ENCODE results near the gene EP400. TPM values are rescaled to one million over a fixed set of nuclear protein-coding genes. Genes with fewer than 3 reads are reported as not detected.

The EP400 gene
- total RNA-seq, 1 donor from 2014 or later: 85.8 TPM

DNA sequence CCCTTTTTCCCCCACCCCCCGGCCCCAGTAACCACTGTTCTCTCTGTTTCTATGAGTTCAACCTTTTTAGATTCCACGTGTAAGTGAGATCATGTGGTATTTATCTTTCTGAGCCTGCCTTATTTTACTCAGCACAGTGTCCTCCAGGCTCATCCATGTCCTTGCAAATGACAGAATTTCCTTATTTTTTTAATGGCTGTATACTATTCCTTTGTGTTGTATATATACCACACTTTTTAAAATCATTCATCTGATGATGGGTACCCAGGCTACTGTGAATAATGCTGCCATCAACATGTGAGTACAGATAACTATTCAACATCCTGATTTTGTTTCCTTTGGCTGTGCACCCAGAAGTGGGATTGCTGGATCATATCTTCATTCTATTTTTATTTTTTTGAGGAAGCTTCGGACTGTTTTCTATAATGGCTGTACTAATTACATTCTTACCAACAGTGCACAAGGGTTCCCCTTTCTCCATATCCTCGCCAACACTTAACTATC is 139.7 kb downstream of the EP400 start:
- Mint-ChIP-seq H3K4me1 (ENCODE audit: low read depth, unreplicated experiment) (peaks cover 4% of the 10 kb centered on the region), H3K27me3 (ENCODE audit: unreplicated experiment) (peaks cover 3% of the 10 kb centered on the region), H3K27ac (ENCODE audit: unreplicated experiment) (no peak overlapping the region), H3K4me3 (ENCODE audit: unreplicated experiment) (no peak overlapping the region), H3K9me3 (ENCODE audit: unreplicated experiment) (peaks cover 3% of the 10 kb centered on the region), H3K36me3 (ENCODE audit: unreplicated experiment) (no peaks in the 10 kb centered on the region)
- DNase-seq: no peak
- TF ChIP-seq, protein P1, sequence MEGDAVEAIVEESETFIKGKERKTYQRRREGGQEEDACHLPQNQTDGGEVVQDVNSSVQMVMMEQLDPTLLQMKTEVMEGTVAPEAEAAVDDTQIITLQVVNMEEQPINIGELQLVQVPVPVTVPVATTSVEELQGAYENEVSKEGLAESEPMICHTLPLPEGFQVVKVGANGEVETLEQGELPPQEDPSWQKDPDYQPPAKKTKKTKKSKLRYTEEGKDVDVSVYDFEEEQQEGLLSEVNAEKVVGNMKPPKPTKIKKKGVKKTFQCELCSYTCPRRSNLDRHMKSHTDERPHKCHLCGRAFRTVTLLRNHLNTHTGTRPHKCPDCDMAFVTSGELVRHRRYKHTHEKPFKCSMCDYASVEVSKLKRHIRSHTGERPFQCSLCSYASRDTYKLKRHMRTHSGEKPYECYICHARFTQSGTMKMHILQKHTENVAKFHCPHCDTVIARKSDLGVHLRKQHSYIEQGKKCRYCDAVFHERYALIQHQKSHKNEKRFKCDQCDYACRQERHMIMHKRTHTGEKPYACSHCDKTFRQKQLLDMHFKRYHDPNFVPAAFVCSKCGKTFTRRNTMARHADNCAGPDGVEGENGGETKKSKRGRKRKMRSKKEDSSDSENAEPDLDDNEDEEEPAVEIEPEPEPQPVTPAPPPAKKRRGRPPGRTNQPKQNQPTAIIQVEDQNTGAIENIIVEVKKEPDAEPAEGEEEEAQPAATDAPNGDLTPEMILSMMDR (IDR thresholded peaks at IDR 0.05; ENCODE audit: partially characterized antibody, unreplicated experiment): no peak

GRCh38 chr12:132094269-132094891 is 144.6 kb downstream of the EP400 start:
- H3K36me3 Mint-ChIP-seq (ENCODE audit: unreplicated experiment): peaks cover 7% of the 10 kb centered on the region
- H3K27me3 Mint-ChIP-seq (ENCODE audit: unreplicated experiment): peaks cover 2% of the 10 kb centered on the region
- H3K27ac Mint-ChIP-seq (ENCODE audit: unreplicated experiment): no peak overlapping the region
- H3K9me3 Mint-ChIP-seq (ENCODE audit: unreplicated experiment): peaks cover 7% of the 10 kb centered on the region
- TF ChIP-seq, protein P1 (IDR thresholded peaks at IDR 0.05; ENCODE audit: partially characterized antibody, unreplicated experiment): no peak
- no peak overlapping the region for H3K4me3 Mint-ChIP-seq (ENCODE audit: unreplicated experiment)
- H3K4me1 Mint-ChIP-seq (ENCODE audit: low read depth, unreplicated experiment): no peaks in the 10 kb centered on the region
- no peak for DNase-seq

GRCh38 chr12:132095520-132096409 is 146.0 kb downstream of the EP400 start:
- H3K36me3 Mint-ChIP-seq (ENCODE audit: unreplicated experiment): peaks cover 7% of the 10 kb centered on the region
- H3K27me3 Mint-ChIP-seq (ENCODE audit: unreplicated experiment): peaks cover 2% of the 10 kb centered on the region
- peaks cover 7% of the 10 kb centered on the region for H3K9me3 Mint-ChIP-seq (ENCODE audit: unreplicated experiment)
- no peak for DNase-seq
- no peaks in the 10 kb centered on the region for H3K4me1 Mint-ChIP-seq (ENCODE audit: low read depth, unreplicated experiment)
- H3K27ac Mint-ChIP-seq (ENCODE audit: unreplicated experiment): no peak overlapping the region
- no peak overlapping the region for H3K4me3 Mint-ChIP-seq (ENCODE audit: unreplicated experiment)
- TF ChIP-seq, protein P1 (IDR thresholded peaks at IDR 0.05; ENCODE audit: partially characterized antibody, unreplicated experiment): no peak

DNA sequence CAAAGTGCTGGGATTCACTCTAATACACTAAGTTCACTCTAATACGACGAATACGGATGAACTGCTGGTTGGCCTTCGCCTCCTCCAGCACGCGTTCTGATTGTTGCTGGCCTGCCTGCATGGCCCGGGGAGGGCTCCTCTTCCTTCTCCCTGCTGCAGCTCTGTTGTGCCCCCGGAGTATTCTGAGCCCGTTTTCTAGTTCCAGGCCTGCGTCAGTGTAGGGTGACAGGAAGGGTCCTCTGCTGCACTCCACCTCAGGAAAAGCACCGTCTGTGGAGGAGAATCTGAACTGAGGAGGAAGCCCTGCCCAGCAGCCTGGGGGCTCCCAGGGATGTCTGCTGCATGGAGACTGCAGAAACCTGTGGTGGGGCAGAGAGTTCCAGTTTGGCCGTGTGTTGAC is 150.0 kb downstream of the EP400 start:
- DNase-seq: no peak
- H3K27ac Mint-ChIP-seq (ENCODE audit: unreplicated experiment): peak overlapping the region; percentile 40
- H3K36me3 Mint-ChIP-seq (ENCODE audit: unreplicated experiment): peaks cover 7% of the 10 kb centered on the region
- TF ChIP-seq, protein P1 (IDR thresholded peaks at IDR 0.05; ENCODE audit: partially characterized antibody, unreplicated experiment): no peak
- peaks cover 1% of the 10 kb centered on the region for H3K27me3 Mint-ChIP-seq (ENCODE audit: unreplicated experiment)
- no peak overlapping the region for H3K4me3 Mint-ChIP-seq (ENCODE audit: unreplicated experiment)
- no peaks in the 10 kb centered on the region for H3K4me1 Mint-ChIP-seq (ENCODE audit: low read depth, unreplicated experiment)
- peaks cover 7% of the 10 kb centered on the region for H3K9me3 Mint-ChIP-seq (ENCODE audit: unreplicated experiment)
